Measurements from ENCODE around the gene MAGED2. TPM values are rescaled to one million over a fixed set of nuclear protein-coding genes. Genes with fewer than 3 reads are reported as not detected.
A peak's percentile ranks its signal among the peaks of the same experiment; 100 is the strongest.
"Not testable (repeated sequence)": the region's sequence is repeated elsewhere in the genome, so short reads cannot be mapped to it uniquely, and the experiment has no call there.

The MAGED2 gene, protein sequence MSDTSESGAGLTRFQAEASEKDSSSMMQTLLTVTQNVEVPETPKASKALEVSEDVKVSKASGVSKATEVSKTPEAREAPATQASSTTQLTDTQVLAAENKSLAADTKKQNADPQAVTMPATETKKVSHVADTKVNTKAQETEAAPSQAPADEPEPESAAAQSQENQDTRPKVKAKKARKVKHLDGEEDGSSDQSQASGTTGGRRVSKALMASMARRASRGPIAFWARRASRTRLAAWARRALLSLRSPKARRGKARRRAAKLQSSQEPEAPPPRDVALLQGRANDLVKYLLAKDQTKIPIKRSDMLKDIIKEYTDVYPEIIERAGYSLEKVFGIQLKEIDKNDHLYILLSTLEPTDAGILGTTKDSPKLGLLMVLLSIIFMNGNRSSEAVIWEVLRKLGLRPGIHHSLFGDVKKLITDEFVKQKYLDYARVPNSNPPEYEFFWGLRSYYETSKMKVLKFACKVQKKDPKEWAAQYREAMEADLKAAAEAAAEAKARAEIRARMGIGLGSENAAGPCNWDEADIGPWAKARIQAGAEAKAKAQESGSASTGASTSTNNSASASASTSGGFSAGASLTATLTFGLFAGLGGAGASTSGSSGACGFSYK
- total RNA-seq (2014; rRNA removed; shearing (Covaris generic)), result 84.7 and 92.2 TPM in 2 replicates
- polyA plus RNA-seq (2015; cell fraction: cytosol; rRNA removed), result 73.3 and 90.9 TPM in 2 replicates
- 216 and 284 TPM in 2 replicates for polyA plus RNA-seq (2015; cell fraction: nucleus; rRNA removed)

DNA sequence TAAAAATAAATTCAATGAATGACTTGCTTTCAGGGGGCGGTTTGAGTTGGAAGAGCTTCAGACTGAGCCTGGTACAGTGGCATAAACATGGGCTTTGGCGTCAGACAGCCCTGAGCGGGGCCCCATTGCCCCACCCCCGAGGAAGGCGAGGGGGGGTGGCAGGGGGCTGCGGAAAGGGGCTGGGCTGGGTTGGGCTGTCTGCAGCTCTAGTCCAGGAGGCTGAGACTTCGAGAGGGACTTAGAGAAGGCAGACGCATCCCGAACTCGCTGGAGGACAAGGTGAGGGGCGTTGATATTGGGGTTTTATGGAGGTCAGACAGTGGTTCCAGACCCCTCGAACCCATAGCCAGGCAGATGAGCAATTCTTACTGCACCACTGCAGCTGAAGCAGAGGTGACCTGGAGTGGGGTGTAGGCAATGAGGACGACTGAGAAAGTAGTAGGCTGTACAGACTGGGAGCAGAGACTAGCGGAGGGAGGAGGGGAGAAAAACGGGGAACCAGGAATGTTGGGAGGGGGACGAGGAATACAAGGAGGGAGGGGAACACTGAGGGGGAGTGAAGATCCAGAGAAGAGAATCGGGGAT is at the start of gene MAGED2:
Gene MAGED2 (plus strand): TSS at position 222 of the 585 bp plus-strand sequence. CDS start 1,587 bp downstream, outside the sequence.
- DNase-seq (ENCODE audit: low read depth, low spot score), result peak; percentile 7

DNA sequence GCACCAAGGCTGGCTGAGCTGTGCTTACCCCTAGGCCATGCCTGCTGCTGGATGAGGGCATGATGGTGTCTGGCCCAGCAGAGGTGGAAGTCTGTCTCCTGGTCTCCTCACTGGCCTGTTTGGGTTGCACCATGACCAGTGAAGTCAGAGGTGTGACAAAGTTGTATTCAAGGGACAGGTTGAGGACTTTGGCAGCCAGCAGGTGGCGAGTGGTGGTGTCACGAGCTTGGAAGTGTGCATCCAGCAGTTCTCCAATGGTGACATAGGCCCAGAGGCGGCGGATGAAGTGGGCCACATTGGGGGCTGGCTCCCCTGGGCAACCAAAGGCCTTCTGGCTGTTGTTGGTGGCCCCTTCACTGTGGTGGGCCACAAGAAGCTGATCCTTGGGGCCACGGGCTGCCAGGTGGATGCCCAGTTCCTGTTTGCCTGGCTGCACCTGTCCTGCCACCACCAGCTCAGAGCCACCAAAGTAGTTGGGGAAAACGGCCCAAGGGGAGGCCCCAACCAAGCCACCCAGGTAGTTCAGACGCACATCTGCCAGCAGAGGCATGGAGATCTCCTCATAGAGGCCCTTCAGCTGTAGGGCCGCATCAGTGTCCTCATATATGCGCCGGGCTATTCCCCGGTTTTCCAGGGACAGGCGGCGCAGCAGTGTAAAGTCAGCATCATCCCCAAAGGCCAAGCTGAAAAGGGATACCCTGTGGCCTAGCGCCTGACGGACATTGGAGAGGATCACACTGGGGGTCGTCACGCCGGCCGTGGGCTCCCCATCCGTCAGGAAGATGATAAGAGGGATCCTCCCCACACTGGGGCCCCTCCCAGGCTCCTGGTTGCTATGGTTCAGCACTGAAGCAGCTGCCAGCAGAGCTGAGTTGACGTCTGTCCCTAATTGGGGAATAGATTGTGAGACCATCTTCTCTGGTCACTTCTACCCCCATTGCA is 49.2 kb upstream of the MAGED2 start:
- in situ Hi-C loops (cut with HindIII; ENCODE audit: low pct_unique_long_range_greater_than_20kb, low sequenced_read_pairs), result no loop called here
- DNase-seq (ENCODE audit: low read depth, low spot score), result no peak

More for the DNA sequence above, at the start of gene MAGED2:
- in situ Hi-C loops (cut with HindIII; ENCODE audit: low pct_unique_long_range_greater_than_20kb, low sequenced_read_pairs), result no loop called here

GRCh38 chrX:54774391-54775094 is 33.0 kb upstream of the MAGED2 start:
- DNase-seq (ENCODE audit: low read depth, low spot score); in situ Hi-C loops (cut with HindIII; ENCODE audit: low pct_unique_long_range_greater_than_20kb, low sequenced_read_pairs): not testable (repeated sequence)

GRCh38 chrX:54776061-54776460 is 31.5 kb upstream of the MAGED2 start:
- DNase-seq (ENCODE audit: low read depth, low spot score), result no peak
- in situ Hi-C loops (cut with HindIII; ENCODE audit: low pct_unique_long_range_greater_than_20kb, low sequenced_read_pairs), result no loop called here

- in situ Hi-C loops (cut with HindIII; ENCODE audit: low pct_unique_long_range_greater_than_20kb, low sequenced_read_pairs), result no loop called here
- DNase-seq (ENCODE audit: low read depth, low spot score), result no peak
Observed at GRCh38 chrX:54776987-54777672, 30.4 kb upstream of the MAGED2 start.

GRCh38 chrX:54785901-54786300 is 21.6 kb upstream of the MAGED2 start:
- DNase-seq (ENCODE audit: low read depth, low spot score), result peak; percentile 54
- in situ Hi-C loops (cut with HindIII; ENCODE audit: low pct_unique_long_range_greater_than_20kb, low sequenced_read_pairs), result no loop called here

GRCh38 chrX:54786967-54787366 is 20.6 kb upstream of the MAGED2 start:
- peak; percentile 26 for DNase-seq (ENCODE audit: low read depth, low spot score)
- in situ Hi-C loops (cut with HindIII; ENCODE audit: low pct_unique_long_range_greater_than_20kb, low sequenced_read_pairs), result no loop called here

GRCh38 chrX:54788446-54788845 is 19.1 kb upstream of the MAGED2 start:
- no peak for DNase-seq (ENCODE audit: low read depth, low spot score)
- in situ Hi-C loops (cut with HindIII; ENCODE audit: low pct_unique_long_range_greater_than_20kb, low sequenced_read_pairs), result no loop called here

DNA sequence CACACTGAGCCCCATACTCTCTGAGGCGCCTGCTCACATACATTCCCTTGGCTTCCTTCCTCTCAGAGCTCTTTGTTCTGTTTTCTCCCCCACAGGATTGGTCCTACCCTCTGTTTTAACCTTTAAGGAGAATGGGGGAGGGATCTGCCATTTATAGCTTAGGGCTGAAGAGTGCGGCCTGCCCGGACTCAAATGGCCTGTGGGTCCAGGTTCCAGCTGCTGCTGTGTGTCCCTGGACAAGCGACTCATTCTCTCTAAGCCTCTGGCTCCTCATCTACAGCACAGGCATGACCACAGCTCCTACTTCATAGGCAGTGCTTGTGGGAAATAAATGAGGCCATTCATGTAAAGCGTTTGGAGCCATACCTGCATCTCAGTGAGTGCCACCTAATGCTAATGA is 18.1 kb upstream of the MAGED2 start:
- peak; percentile 15 for DNase-seq (ENCODE audit: low read depth, low spot score)
- in situ Hi-C loops (cut with HindIII; ENCODE audit: low pct_unique_long_range_greater_than_20kb, low sequenced_read_pairs), result not testable (repeated sequence)

DNA sequence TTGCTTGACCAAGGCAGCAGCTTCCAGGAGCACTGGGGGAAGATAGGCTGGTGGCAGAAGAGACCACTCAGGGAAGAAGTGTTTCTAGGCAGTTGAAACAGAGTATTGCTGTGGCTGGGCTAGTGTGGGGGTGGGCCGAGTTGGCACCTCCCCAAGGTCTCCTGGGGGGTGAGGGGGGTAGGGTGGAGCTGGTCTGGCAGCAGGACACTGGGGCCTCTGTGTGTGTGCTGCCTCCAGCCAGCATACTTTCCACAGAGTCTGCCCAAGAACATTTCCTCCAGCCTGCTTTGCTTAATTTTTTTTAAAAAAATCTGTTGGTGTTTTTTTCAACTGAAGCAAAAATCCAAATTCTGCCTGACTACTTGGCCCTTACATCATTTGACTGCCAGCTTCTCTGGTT is 13.5 kb upstream of the MAGED2 start:
- in situ Hi-C loops (cut with HindIII; ENCODE audit: low pct_unique_long_range_greater_than_20kb, low sequenced_read_pairs), result no loop called here
- DNase-seq (ENCODE audit: low read depth, low spot score), result no peak

- in situ Hi-C loops (cut with HindIII; ENCODE audit: low pct_unique_long_range_greater_than_20kb, low sequenced_read_pairs), result no loop called here
- DNase-seq (ENCODE audit: low read depth, low spot score), result no peak
Observed at GRCh38 chrX:54794795-54795194, 12.8 kb upstream of the MAGED2 start.

DNA sequence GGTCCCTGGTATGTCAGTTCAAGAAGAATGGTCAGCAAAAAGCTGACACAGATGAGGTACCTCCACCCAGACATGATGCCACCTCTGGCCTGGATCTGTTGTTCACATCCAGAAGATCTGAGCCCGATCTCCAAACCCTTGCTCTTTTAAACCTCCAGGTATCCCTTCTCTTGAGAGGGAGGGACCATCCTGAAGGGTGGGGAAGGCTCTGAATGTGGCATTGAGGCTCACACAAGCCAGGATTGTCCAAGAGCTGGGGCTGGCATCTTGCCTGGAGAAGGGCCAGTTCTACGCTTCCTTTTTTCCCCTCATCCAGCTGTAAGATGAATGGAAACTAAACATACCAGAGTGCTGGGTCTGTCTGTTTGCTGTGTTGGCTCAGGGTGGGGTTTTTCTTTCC is 9.4 kb upstream of the MAGED2 start, which contains the start of gene ITIH6:
Gene ITIH6 (minus strand): TSS at position 119 of the 400 bp plus-strand sequence. CDS start 45 bp downstream, at position 74.
- DNase-seq (ENCODE audit: low read depth, low spot score), result peak; percentile 2
- in situ Hi-C loops (cut with HindIII; ENCODE audit: low pct_unique_long_range_greater_than_20kb, low sequenced_read_pairs), result no loop called here

DNA sequence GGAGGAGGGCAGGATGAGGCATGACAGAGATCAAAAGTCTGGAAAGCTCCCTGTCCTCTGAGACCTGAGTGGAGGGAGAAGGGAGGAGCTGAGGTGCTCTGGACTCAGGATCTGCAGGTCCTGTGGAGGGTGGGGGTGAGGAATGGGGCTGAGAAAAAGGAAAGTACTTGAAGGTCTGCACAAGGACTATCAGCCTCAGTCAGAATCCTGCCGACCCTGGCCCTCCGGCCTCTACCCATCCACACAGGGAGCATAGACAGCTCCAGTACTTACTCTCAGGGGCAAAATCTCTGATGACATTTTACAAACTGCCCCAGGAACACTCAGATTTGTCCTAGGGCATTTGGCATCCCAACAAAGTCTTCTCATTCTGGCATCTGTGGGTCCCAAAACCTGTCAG is 8.5 kb upstream of the MAGED2 start:
- in situ Hi-C loops (cut with HindIII; ENCODE audit: low pct_unique_long_range_greater_than_20kb, low sequenced_read_pairs), result no loop called here
- DNase-seq (ENCODE audit: low read depth, low spot score), result no peak

DNA sequence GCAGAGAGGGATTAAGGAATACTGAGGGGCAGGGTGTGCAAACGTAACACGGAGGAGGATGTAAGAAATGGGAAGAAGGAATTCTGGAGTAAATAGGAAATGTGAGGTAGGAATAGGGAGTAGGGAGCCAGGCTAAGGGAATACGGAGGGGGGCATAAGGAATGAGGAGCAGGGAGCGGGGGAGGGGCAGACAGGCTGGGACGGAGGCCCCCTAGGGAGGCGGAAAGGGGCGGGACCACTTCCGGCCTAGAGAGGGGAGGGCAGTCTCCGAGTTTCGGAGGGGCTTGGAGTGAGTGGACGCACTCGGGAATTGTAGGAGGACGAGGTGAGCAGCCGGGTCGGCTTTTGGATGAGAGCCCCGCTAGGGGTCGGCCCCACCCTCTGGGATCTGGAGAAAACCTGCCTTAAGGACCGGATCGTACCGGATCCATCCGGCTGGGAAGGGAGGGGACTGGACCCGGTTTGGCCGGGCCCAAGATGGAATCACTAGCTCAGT is 612 bp downstream of the MAGED2 start:
- peak; percentile 45 for DNase-seq (ENCODE audit: low read depth, low spot score)
- in situ Hi-C loops (cut with HindIII; ENCODE audit: low pct_unique_long_range_greater_than_20kb, low sequenced_read_pairs), result no loop called here

- in situ Hi-C loops (cut with HindIII; ENCODE audit: low pct_unique_long_range_greater_than_20kb, low sequenced_read_pairs), result no loop called here
- peak; percentile 96 for DNase-seq (ENCODE audit: low read depth, low spot score)
Observed at GRCh38 chrX:54808605-54809483, 1.3 kb downstream of the MAGED2 start.
